ENCODE measurements around the gene LUC7L2.

GRCh38 chr7:139396323-139396951 lies 36.7 kb downstream of the LUC7L2 start:
- TF ChIP-seq, protein P1, sequence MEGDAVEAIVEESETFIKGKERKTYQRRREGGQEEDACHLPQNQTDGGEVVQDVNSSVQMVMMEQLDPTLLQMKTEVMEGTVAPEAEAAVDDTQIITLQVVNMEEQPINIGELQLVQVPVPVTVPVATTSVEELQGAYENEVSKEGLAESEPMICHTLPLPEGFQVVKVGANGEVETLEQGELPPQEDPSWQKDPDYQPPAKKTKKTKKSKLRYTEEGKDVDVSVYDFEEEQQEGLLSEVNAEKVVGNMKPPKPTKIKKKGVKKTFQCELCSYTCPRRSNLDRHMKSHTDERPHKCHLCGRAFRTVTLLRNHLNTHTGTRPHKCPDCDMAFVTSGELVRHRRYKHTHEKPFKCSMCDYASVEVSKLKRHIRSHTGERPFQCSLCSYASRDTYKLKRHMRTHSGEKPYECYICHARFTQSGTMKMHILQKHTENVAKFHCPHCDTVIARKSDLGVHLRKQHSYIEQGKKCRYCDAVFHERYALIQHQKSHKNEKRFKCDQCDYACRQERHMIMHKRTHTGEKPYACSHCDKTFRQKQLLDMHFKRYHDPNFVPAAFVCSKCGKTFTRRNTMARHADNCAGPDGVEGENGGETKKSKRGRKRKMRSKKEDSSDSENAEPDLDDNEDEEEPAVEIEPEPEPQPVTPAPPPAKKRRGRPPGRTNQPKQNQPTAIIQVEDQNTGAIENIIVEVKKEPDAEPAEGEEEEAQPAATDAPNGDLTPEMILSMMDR (IDR thresholded peaks at IDR 0.05), result no peak
- TF ChIP-seq POLR2A (IDR thresholded peaks at IDR 0.05) (no peak), POLR2AphosphoS5 (IDR thresholded peaks at IDR 0.05; ENCODE audit: insufficient read depth in 1 of 2, low read depth in 1 of 2) (no peak)
